T follicular helper cell (primary cell): Measurements from ENCODE around the gene SCGB1A1.
"Not testable (repeated sequence)": the region's sequence is repeated elsewhere in the genome, so short reads cannot be mapped to it uniquely, and the experiment has no call there.

ENCODE experiments used
- DNase-seq: peaks from one replicate; pipeline ENCODE4 v3.0.0-alpha.2; 2020; ENCODE audit warnings: low read depth

Gene SCGB1A1

DNA sequence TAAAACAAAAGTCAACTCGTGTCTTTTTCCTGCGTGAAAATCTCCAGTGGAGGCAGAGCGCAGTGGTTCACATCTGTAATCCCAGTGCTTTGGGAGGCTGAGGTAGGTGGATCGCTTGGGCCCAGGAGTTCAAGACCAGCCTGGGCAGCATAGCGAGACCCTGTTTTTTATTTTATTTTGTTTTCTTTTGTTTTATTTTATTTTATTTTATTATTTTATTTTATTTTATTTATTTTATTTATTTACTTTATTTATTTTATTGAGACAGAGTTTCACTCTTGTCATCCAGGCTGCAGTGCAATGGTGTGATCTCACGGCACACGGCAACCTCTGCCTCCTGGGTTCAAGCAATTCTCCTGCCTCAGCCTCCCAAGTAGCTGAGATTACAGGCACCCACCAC, 31.1 kb downstream of the SCGB1A1 start:
- not testable (repeated sequence) for DNase-seq

DNA sequence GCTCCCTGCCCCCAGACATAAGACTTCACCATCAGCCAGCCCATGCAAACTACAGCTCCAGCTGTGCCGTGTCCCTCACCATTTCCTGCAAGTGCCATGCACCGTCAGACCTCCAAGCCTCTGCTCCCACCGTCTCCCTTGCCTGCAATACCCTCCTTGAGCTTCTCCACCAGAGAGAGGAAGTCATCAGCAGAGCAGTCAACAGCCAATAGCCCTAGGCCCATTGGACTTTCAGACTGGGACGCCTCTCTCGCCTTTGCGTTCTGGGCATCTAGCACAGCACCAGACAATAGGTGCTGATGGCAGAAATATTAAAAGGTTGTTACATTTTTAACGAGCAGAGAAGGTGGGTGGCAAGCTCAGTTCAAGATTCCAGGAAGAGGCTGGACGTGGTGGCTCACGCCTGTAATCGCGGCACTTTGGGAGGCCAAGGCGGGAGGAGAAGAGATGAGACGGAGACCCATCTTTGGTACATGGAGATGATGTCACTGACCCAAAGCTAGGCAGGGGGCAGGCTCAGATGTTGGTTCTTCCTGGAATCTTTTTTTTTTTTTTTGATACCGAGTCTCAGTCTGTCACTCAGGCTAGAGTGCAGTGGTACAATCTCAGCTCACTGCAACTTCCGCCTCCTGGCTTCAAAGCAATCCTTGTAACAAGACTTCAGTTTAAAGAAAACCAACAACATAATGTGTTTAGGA, 31.9 kb downstream of the SCGB1A1 start:
- DNase-seq, result no peak

DNA sequence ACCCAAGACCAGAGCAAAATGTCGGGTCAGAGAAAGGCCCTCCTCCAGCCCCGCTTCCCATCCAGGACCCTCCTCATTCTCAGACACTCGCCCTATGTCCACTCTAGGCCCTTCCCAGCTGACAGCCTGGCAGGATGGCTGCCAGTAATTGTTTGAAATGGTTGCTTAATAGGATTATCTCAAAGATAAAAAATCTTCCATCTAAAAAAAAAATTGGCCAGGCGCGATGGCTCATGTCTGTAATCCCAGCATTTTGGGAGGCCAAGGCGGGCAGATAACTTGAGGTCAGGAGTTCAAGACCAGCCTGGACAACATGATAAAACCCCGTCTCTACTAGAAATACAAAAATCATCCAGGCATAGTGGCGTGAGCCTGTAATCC, 32.4 kb downstream of the SCGB1A1 start:
- no peak for DNase-seq

DNA sequence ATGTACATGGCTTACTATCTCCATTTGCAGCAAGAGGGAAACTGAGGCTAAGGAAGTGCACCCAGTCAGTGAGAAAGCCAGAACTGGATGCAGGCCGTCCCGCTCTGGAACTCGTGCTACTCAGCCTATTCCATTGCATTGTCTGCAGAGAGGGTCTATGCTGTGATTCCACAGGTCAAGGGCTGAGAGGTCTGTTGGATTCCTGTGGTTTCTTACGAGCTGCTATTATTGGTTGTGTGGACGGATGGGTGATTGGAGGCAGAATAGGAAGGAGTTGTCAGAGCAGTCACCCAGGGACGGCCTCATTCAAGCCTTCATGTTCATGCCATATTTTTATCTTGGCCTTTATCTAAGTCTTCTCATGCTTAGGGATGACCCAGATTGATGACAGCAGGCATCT, 33.4 kb downstream of the SCGB1A1 start:
- DNase-seq, result no peak

DNA sequence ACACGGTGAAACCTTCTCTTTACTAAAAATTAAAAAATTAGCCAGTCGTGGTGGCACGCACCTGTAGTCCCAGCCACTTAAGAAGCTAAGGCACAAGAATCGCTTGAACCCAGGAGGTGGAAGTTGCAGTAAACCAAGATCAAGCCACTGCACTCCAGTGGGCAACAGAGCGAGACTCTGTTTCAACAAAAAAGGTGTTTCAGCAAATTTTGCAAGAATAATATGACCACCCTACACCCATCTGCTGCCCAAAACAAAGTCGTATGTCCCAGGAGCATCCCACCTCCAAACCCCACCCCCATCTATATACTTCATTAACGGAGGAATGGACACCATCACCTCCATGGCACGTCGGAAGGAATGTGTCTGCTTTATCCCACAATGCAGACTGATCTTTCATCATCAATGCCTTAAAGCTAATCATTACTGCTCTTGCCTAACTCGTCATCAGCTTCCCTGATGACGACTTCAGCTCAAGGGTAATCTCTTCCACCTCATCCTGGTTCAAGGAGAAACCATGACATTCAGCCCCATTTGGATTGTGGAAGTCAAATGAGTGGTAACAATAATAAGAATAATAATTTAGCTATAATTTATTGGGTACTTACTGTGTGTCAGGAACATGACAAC, 34.1 kb downstream of the SCGB1A1 start:
- DNase-seq, result no peak

DNA sequence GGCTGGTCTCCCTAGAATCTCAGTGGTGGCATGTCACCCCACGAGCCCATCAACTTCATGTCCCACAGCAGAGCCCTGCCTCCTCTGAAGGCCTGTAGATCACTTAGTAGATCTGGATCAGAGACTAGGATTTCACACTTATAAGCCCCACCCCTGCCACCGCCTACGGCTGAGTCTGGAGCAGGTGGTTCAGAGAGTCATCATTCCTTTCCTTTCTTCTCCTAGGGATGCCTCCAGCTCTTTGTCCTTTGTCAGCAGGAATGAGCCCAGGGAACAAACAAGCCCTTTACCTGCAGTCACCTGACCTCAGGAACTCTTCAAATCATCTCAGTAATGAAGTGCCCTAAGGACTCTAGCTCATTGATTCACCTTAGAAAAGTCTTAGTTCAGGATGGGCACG, 37.8 kb downstream of the SCGB1A1 start:
- DNase-seq, result no peak

DNA sequence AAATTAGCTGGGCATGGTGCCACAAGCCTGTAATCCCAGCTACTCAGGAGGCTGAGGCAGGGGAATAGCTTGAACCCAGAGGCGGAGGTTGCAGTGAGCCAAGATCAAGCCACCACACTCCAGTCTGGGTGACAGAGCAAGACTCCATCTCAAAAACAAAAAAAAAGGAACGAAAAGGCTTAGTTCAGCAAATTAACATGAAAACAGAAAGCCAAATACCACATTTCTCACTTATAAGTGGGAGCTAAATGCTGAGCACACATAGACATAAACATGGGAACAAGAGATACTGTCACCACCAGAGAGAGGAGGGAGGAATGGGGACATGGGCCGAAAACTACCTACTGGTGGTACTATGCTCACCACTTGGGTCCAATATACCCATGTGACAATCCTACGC, 38.6 kb downstream of the SCGB1A1 start:
- no peak for DNase-seq

DNA sequence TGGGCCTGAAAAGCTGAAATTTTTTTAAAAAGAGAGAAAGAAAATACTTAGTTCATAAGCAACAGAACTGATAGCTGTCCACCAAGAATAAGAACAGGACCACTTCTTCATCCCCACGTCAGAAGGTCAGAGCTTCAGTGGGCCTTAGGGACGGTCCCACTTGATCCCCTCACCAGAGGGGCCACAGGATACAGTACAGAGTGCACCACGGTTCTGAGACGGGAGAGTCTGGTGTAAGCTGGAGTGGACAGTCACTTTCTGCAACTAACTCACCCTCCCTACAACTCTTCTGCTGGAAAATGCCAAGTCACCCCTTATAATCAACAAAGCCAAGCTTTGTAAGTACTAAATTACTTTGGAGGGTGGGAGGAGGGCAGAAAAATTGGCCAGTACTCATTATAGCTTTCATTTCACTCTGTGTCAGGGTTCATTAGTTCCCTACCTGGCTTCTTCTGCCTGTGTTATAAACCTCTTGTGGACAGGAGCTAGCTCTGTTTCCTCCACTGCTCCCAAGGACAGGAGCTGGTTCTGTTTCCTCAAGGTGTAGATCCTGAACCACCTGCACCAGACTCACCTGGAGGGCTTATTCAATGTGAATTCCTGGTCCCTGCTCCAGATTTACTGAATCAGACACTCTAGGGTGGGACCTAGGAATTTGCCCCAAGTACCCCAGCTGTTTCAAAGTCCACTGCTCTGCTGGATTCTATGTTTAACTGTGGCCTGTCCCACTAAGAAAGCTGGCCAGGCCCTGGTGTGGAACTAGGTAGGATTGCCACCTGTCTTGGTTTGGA, 39.6 kb downstream of the SCGB1A1 start:
- no peak for DNase-seq

DNA sequence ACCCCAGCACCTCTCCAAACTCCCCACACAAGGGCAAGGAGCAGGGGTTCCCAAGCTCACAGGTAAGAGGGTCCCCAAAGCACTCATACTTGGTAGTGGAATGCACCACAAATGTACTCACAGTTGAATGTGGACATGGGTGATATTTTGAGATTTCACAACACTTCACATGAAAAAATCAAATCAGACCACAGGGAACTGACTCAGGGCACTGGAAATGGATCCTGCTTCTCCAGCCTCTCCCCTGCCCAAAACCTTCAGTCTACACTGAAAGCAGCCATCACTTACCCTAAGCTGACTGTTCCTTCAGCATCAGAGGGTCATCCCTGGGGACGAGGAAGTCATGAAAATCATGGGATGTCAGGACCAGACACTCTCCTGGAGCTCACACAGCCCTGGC, 40.2 kb downstream of the SCGB1A1 start:
- DNase-seq, result no peak

DNA sequence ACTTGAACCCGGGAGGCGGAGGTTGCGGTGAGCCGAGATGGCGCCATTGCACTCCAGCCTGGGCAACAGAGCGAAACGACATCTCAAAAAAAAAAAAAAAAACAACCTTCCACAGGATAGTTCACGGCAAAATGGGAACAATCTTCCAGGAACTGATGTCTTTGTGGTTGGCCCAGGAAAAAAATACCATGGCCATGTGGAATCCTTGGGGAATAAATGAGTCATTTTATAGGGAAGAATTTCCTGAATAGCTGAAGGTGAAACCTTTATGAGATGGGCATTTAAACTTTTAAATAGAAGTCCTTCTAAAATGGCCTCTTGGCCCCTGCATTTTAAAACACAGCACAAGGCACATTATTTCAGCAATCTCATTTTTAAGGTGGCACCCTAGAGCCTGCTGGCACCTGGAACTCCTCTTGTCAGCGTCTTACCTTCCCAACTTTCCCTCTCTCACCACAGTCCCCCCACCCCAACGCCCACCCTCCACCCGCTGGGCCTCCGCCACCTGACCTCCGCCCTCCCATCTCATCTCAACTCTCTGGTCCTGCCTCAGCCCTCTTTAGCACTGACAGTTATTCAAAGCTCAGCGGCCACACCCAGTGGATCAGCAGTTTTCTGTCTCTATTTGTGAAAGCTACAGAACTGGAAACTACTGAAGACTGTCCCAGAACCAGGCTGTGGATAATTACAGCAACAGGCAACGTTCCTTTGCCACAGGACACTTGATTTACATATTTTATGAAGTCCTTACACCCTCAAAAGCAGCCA, 43.1 kb downstream of the SCGB1A1 start:
- DNase-seq, result no peak

DNA sequence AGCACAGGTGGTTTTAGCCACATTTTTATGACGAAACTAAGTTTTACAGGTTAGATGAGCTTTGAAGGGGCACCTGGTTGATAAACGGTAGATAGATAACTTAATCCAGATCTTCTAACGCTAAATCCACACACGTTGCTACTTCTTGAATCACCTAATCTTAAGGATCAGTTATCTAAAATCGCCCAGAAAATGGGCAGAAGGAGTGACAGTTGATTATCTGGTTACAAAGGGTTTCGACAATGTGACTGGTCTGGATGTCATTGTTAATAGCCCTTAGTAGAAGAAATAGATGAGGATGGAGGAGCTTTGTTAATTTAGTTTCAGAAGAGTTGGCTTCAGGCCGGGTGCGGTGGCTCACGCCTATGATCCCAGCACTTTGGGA, 43.7 kb downstream of the SCGB1A1 start:
- DNase-seq, result no peak

DNA sequence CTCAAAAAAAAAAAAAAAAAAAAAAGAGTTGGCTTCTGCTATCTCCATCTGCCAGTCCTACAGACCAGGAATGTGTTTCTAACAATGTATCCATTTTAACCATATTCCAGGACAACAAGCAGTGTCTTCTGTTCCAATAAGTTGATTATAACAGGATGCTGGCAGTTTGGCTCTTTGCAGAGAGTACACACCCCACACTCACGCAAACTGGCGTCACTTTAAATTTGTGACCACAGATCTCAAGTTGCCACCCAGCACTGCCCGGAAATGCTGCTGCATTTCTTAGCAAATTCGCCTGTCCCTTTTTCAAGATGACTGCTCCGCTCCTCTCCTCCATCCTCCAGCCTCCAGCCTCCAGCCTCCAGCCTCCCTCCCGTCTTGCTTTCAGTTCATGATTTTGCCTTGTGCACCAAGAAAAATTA, 44.3 kb downstream of the SCGB1A1 start:
- no peak for DNase-seq

DNA sequence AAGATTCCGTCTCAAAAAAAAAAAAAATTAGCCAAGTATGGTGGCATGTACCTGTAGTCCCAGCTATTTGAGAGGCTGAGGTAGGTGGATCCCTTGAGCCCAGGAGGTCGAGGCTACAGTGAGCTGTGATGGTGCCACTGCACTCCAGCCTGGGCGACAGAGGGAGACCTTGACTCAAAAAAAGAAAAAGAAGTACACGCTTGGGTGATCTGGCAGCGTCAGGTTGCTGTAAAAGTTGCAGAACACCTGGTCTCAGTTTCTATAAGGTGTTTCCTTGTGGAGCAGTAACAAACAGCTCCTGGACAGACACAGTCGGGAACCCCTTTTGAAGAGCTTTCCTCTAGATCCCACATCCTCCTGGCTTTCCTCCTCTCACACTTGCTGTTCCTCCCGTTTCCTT, 45.8 kb downstream of the SCGB1A1 start:
- DNase-seq, result no peak

DNA sequence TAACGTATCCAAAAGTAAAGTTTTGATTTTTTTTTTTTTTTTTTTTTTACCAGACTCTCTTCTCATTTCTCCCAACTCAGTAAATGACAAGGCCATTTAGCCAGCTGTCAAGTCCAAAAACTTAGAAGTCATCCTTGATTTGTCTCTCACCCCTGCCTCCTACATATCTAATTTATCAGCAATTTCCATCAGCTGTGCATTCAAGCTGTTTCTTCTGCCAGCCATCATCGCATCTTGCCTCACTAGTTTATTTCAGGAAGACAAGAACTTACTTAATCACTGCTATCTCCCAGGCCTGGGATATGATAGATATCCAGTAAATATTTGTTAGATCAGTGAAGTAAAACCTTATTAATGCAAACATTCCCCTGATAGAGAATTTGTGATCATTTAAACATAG, 47.6 kb downstream of the SCGB1A1 start:
- no peak for DNase-seq

DNA sequence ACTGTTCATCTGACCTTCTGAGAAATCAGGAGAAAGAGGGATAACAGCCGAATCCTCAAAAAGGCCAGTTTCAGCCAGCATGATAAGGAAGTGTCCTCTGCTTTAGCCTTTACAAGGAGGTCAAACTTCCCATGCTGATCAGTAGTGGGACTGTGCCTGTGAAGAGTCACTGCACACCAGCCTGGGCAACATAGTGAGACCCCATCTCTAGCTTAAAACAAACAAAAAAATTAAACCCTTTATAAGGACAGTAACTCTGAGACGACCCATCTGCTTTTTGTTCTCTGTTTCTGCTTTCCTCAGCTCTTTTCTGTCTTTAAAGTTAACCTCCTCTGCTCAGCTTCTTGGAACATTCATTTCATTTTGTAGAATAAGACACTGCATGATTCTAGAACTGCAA, 49.7 kb downstream of the SCGB1A1 start:
- no peak for DNase-seq

DNA sequence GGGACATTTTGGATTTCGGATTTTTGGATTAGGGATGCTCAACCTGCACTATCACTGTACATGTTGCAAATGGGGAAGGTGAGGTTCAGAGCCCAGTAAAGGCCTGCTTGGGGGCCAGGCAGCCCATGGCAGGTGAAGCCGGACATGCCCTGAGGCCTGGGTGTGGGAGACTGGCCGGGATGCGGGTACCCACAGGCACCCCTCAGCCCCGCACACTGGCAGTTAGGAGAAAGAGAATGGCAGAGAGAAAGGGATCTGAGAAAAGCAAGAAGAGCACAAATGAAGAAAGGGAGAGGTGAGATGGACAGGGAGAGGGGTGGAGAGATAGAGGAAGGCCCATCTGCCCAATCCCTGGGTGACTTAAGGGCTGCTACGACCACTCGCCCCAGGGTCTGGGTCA, 52.8 kb downstream of the SCGB1A1 start:
- no peak for DNase-seq

DNA sequence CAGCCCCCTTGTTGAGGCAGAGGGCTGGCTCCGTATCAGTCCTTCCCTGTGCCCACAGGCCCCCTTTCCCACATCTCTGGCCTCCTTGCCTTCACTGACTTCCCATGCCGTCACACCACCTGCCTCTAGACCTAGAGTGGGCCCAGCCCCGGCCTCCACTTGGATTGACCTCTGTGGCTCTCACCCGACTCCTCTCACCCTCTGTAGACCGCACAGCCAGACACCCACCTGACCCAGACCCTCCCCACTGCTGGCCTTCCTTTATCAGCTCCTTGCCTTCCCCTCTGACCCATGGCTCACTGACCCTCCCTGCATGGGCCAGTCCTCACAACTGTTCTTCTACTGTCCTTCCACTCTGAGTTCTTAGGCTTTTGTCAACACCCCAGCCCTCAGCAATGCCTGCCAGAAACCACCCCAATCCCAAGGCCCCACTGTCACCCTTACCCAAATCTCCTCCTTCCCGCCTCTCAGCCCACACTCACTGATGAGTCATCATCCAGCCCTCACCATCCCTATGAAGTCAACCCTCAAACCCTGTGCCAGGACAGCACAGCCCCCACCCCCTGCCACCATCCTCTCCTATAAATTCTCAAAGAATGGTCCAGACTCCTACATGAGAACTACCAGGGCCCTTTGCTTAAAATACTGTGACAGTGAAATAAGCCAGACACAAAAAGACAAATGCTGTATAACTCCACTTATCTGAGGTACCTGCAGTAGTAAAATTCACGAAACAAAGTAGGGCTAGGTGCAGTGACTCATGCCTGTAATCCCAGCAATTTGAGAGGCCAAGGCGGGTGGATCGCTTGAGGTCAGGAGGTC, 53.4 kb downstream of the SCGB1A1 start:
- DNase-seq, result no peak
